HG03439 (cell line): ENCODE results near the gene LRP2.
"Not testable (repeated sequence)": the region's sequence is repeated elsewhere in the genome, so short reads cannot be mapped to it uniquely, and the experiment has no call there.

Experiments used
- ATAC-seq: cut with Tn5 transposase; IDR thresholded peaks from one replicate; pipeline ENCODE4 v1.9.1; 2021; ENCODE audit warnings: mild to moderate bottlenecking, moderate library complexity; ENCODE audit not compliant: unreplicated experiment

Gene LRP2

GRCh38 chr2:169301596-169302335, 60.6 kb downstream of the LRP2 start:
- no peak for ATAC-seq

DNA sequence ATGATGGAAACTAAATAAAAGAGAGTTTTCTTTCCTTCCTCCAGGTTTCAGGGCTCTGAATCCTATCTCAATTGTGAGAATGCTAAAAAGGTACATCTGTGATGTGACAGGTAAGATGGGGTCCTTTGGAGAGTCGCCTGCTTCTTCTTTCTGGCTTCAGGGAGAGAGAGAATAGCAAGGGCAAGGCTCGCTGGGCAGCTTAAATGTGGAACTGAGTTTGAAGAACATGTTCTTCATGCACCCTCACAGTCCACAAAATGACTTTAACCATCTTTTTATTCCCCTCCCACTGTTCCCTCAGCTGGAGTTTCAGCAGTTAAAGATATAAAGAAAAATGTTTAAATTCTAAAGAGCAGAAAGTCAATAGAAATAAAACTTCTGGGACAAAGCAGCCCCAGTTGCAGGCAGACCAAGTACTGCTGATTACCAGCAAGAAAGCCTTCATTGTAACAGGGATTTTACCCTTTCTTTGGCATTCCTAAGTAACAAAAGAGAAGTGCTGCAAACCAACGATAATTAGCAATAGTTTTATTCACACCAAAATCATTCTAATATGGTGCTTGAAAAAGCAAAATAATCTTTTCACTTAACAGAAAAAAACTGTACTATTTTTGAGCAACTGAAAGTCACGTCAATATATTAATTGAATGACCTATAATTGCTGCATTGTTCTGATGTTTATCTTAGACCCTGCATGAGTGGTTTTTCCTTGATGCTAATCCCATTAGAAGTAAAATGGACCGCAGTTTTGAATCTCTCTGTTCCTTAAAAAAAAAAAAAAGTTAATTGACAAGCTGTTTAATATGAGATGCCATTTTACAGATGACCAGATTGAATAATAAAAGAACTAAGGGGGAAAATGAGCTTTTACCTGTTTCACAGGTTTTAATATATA, 61.5 kb downstream of the LRP2 start:
- no peak for ATAC-seq

- no peak for ATAC-seq
Measured at GRCh38 chr2:169298007-169298406, 64.3 kb downstream of the LRP2 start.

DNA sequence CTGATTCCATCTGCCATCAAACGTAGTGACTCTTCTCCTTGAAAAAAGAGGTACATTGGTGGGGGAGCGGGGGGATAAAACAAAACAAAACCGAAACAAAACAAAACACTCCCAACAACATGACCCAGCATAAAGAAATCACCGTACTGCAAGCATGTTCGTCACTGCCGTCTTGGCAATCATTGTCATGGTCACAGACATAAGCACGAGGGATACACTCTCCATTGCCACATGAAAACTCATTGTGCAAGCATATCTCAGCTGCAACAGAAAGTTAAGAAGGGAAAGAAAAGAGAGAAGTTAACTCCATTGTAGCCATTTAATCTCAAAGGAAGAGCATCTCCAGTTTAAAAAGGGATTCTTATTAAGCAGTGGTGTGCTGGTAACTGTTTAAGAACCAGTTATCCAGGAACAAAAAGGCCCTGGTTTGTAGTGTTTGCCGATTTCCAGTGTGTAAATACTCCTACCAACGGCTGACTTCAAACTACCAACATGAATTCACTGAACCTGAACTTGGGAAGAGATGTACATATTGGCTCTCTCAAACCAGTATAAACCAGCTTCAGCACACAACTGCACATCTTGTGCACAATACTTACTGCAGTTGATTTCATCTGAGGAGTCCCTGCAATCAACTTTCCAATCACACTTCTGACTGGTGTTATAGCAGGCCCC, 68.2 kb downstream of the LRP2 start:
- no peak for ATAC-seq

GRCh38 chr2:169291517-169291916, 70.8 kb downstream of the LRP2 start:
- no peak for ATAC-seq

DNA sequence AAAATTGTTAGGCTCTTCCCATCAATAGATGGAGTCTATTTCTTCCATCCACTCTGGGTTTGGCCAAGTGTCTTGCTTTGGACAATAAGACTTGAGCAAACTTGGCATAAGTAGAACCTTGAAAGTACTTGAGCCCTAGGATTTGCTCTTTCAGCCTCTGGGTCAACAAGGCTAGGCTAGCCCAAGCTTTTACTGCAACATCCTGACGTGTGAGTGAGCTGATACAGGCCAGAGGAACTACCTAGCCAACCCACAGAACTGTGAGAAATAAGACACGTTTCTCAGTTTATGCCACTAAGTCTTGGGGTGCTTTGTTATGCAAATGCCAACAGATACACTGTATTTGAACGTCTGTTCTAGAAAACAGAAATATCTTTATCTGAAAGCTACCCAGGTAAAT, 71.9 kb downstream of the LRP2 start:
- ATAC-seq: no peak

DNA sequence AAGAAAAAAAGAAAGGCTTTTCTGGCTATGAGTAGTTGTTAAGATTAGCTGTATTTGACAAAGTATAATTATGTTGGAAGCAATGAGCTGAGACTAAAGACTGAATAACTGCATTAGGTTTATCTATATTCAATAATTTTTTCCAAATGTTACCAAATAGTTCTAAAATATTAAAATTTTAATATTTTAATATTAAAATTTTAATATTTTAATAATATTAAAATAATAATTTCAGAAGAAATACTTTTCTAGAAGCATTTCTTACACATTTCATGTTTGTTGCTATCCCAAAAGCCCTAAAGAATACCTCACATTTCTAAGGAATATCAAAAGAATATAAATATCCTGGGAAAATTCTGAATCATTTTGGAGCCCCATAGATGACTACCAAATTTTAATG, 74.7 kb downstream of the LRP2 start:
- ATAC-seq: no peak

GRCh38 chr2:169286624-169287231, 75.6 kb downstream of the LRP2 start:
- no peak for ATAC-seq

- no peak for ATAC-seq
Measured at GRCh38 chr2:169285531-169286235, 76.7 kb downstream of the LRP2 start.

DNA sequence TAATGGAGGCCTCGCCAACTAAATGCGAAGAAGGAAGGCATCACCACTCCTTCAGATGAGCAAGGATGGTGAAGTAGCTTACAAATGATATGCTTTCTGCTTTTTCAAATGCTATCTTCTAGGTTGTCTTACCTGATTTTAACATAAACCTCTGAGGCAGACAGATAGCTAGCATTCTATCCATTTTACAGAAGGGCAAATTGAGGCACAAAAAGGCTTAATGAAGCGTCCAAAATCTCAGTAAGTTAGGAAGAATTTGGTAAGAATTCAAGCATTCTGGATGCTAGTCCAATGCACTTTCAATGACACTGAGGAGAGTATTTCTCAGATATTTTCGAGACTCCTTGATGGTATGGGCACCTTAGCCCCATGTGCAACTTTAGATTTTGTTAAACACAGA, 81.8 kb downstream of the LRP2 start:
- no peak for ATAC-seq

GRCh38 chr2:169275696-169276444, 86.5 kb downstream of the LRP2 start:
- ATAC-seq: no peak

DNA sequence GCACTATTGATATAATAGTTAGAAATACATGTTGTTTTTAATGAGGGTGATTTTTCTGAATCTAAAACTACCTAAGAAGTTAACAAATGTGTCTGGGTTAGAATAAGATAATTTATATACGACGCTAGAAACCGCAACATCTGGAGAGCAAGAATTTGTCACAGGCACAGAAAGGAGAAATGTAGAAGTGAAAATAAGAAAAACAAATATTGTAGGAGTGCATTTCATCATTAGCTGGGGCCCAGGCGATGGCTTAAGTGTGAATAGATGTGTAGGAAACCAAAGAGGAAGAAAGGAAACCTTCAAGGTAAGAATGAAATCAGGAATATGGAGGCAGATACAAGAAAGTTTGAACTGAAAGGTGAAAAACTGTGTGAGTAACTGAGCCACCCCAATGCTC, 90.3 kb downstream of the LRP2 start:
- ATAC-seq: no peak

DNA sequence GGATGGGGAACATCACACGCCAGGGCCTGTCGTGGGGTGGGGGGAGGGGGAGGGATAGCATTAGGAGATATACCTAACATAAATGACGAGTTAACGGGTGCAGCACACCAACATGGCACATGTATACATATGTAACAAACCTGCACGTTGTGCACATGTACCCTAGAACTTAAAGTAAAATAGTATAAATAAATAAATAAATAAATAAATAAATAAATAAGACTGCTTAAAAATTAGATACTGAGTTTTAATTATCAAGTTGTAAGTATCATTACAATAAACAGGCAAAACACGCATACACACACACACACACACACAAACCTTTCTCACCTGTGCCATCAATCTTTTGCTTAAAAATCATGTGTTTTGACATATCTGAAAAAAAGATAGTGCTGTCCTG, 91.8 kb downstream of the LRP2 start:
- not testable (repeated sequence) for ATAC-seq

DNA sequence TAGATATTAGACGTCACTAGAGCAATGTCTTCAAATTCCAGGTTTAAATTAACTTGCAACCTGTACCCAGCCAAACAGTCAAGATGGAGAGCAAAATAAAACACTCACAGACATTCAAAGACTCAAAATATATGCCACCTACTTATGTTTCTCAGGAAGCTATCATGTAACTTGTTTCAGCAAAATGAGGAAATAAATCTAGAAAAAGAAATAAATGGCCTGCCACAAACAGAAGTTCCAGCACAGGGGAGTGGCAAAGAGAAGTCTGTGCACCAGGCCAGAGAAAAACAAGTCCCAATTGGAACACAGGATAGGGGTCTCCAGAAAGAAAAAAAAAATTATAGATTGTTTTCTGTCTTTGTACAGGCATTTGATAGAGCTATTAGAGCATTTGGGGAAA, 96.7 kb downstream of the LRP2 start:
- no peak for ATAC-seq

GRCh38 chr2:169260846-169261642, 101.3 kb downstream of the LRP2 start:
- no peak for ATAC-seq

- ATAC-seq: no peak
Measured at GRCh38 chr2:169260246-169260645, 102.1 kb downstream of the LRP2 start.

DNA sequence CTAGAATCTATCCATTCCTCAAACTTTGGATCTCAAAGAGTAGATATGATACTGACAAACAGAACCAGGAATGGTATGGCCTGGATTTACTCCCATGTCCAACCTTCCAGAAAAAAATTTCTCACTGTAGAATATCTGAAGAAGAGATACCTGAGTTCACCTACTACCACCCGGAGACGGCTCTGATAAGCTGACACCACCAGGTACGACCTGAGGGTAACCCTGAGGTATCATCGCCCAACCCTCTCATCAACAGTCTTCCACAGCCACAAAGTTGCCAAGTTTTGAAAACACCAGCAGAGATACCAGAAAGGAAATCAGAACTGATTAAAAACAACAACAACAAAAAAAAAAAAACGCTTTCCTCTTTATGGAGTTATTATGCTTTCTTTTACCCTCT, 102.9 kb downstream of the LRP2 start:
- ATAC-seq: no peak

DNA sequence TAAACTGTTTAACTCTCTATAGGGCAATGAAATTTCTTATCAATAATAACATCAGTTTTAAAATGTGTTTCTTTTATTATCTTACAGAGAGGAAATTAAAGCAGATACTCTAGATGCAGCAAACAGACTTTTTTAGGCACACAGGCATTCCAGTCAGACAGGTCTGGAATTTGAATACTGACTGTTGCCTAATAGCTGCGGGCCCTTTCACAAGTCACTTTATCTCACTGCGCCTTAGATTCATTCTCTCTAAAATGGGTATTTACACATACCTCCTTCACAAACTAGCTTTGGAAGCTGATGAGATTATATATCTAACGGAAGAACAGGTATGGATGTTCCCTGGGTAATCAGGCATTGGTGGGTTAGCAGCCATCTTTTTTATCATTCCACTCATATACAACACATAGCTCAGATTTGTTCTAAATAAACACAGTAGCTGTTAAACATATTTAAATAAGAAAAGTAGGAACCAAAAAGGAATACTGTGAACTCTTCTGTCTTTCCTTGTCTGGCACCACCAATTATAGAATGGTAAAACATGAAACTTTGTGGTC, 104.2 kb downstream of the LRP2 start:
- no peak for ATAC-seq

DNA sequence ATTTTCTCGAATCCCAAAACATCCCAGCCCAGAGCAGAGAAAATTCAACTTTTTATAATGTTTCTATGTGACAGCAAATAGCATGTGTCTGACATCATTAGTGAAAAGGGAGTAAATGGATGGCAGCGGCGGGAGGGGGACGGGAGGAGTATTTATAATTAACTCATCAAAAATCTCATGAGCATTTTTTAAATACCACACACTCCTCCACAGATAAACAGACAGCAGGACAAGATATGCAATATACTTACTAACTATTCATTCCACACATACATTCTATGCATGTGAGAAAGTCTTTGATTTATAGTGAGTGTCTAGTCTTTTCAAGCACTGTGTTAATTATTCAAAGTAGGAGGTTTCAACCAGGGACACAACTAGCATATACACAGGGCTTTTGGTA, 107.6 kb downstream of the LRP2 start:
- ATAC-seq: no peak
